Measurements from ENCODE around the gene PRSS57. TPM values are rescaled to one million over a fixed set of nuclear protein-coding genes. Genes with fewer than 3 reads are reported as not detected.
A peak's percentile ranks its signal among the peaks of the same experiment; 100 is the strongest.

The PRSS57 gene
- total and polyA plus RNA-seq, 2 donors (not counting 1 experiment from before 2014, with no cell fraction given): not detected

- Histone ChIP-seq H3K36me3 (ENCODE audit: control insufficient read depth, insufficient read depth, low read length) (no peaks in the 10 kb centered on the region), H4K20me1 (ENCODE audit: control insufficient read depth, extremely low read depth, insufficient read depth, low read length) (no peaks in the 10 kb centered on the region), H3K27me3 (ENCODE audit: control insufficient read depth, insufficient read depth, low read length) (no peaks in the 10 kb centered on the region), H3K9ac (ENCODE audit: insufficient read depth, low read length) (no peak overlapping the region), H3K79me2 (ENCODE audit: control insufficient read depth, insufficient read depth, low read length) (no peaks in the 10 kb centered on the region), H3K27ac (ENCODE audit: insufficient read depth, low read length) (no peak overlapping the region), H3K4me3 (replicated peaks in 1 of 4; ENCODE audit: control extremely low read depth in 1 of 4, insufficient read depth in 1 of 4, low read depth in 3 of 4, low read length in 4 of 4) (no peak overlapping the region), H3K4me1 (ENCODE audit: control insufficient read depth, extremely low read depth, insufficient read depth, low read length) (no peaks in the 10 kb centered on the region), H3K4me2 (ENCODE audit: extremely low read depth, insufficient read depth, low read length) (no peak overlapping the region), H3K9me3 (ENCODE audit: control insufficient read depth, insufficient read depth, low read depth, low read length) (no peaks in the 10 kb centered on the region), H2AFZ (ENCODE audit: low read length) (no peak overlapping the region)
- TF ChIP-seq CTCF (conservative IDR thresholded peaks at IDR 0.05 in 1 of 2, IDR thresholded peaks at IDR 0.05 in 1 of 2; ENCODE audit: low read depth in 1 of 2, low read length in 2 of 2): no peak
- no peak for TF ChIP-seq EZH2 (IDR thresholded peaks at IDR 0.05; ENCODE audit: low read length, missing control alignments)
- no peak for DNase-seq (ENCODE audit: low read depth in 2 of 2)
Observed at GRCh38 chr19:685454-685931, 9.8 kb downstream of the PRSS57 start.

- no peak for TF ChIP-seq CTCF (conservative IDR thresholded peaks at IDR 0.05 in 1 of 2, IDR thresholded peaks at IDR 0.05 in 1 of 2; ENCODE audit: low read depth in 1 of 2, low read length in 2 of 2)
- no peak for TF ChIP-seq EZH2 (IDR thresholded peaks at IDR 0.05; ENCODE audit: low read length, missing control alignments)
- H3K9ac ChIP-seq (ENCODE audit: insufficient read depth, low read length): no peak overlapping the region
- H3K27me3 ChIP-seq (ENCODE audit: control insufficient read depth, insufficient read depth, low read length): no peaks in the 10 kb centered on the region
- no peak overlapping the region for H2AFZ ChIP-seq (ENCODE audit: low read length)
- H3K9me3 ChIP-seq (ENCODE audit: control insufficient read depth, insufficient read depth, low read depth, low read length): no peaks in the 10 kb centered on the region
- DNase-seq (ENCODE audit: low read depth in 2 of 2): no peak
- no peaks in the 10 kb centered on the region for H4K20me1 ChIP-seq (ENCODE audit: control insufficient read depth, extremely low read depth, insufficient read depth, low read length)
- H3K4me3 ChIP-seq (replicated peaks in 1 of 4; ENCODE audit: control extremely low read depth in 1 of 4, insufficient read depth in 1 of 4, low read depth in 3 of 4, low read length in 4 of 4): no peak overlapping the region
- H3K27ac ChIP-seq (ENCODE audit: insufficient read depth, low read length): no peak overlapping the region
- no peak overlapping the region for H3K4me2 ChIP-seq (ENCODE audit: extremely low read depth, insufficient read depth, low read length)
- H3K36me3 ChIP-seq (ENCODE audit: control insufficient read depth, insufficient read depth, low read length): no peaks in the 10 kb centered on the region
- H3K79me2 ChIP-seq (ENCODE audit: control insufficient read depth, insufficient read depth, low read length): peaks cover 2% of the 10 kb centered on the region
- peaks cover 5% of the 10 kb centered on the region for H3K4me1 ChIP-seq (ENCODE audit: control insufficient read depth, extremely low read depth, insufficient read depth, low read length)
Observed at GRCh38 chr19:682678-683320, 12.5 kb downstream of the PRSS57 start.

GRCh38 chr19:681029-682019, 13.9 kb downstream of the PRSS57 start:
- peaks cover 2% of the 10 kb centered on the region for H3K79me2 ChIP-seq (ENCODE audit: control insufficient read depth, insufficient read depth, low read length)
- no peaks in the 10 kb centered on the region for H3K36me3 ChIP-seq (ENCODE audit: control insufficient read depth, insufficient read depth, low read length)
- H4K20me1 ChIP-seq (ENCODE audit: control insufficient read depth, extremely low read depth, insufficient read depth, low read length): no peaks in the 10 kb centered on the region
- TF ChIP-seq EZH2 (IDR thresholded peaks at IDR 0.05; ENCODE audit: low read length, missing control alignments) (no peak), CTCF (conservative IDR thresholded peaks at IDR 0.05 in 1 of 2, IDR thresholded peaks at IDR 0.05 in 1 of 2; ENCODE audit: low read depth in 1 of 2, low read length in 2 of 2) (no peak)
- peak overlapping the region in 1 of 4 experiments; percentile 61 for H3K4me3 ChIP-seq (replicated peaks in 1 of 4; ENCODE audit: control extremely low read depth in 1 of 4, insufficient read depth in 1 of 4, low read depth in 3 of 4, low read length in 4 of 4)
- H3K9me3 ChIP-seq (ENCODE audit: control insufficient read depth, insufficient read depth, low read depth, low read length): no peaks in the 10 kb centered on the region
- H3K27ac ChIP-seq (ENCODE audit: insufficient read depth, low read length): peak overlapping the region; percentile 87
- H3K9ac ChIP-seq (ENCODE audit: insufficient read depth, low read length): no peak overlapping the region
- no peak for DNase-seq (ENCODE audit: low read depth in 2 of 2)
- H3K4me2 ChIP-seq (ENCODE audit: extremely low read depth, insufficient read depth, low read length): peak overlapping the region; percentile 87
- H3K27me3 ChIP-seq (ENCODE audit: control insufficient read depth, insufficient read depth, low read length): no peaks in the 10 kb centered on the region
- no peak overlapping the region for H2AFZ ChIP-seq (ENCODE audit: low read length)
- H3K4me1 ChIP-seq (ENCODE audit: control insufficient read depth, extremely low read depth, insufficient read depth, low read length): peaks cover 11% of the 10 kb centered on the region
